ENCODE data around the gene CNGB1. TPM values are rescaled to one million over a fixed set of nuclear protein-coding genes. Genes with fewer than 3 reads are reported as not detected.

The CNGB1 gene
- total RNA-seq, 4 donors from 2014 or later: 0.14 to 1.9 (median 0.87) TPM

GRCh38 chr16:57915811-57916488 is 55.0 kb downstream of the CNGB1 start:
- intact Hi-C loops (cut with DNase I; ENCODE audit: low total_unique reads) (no loop called here), in situ Hi-C loops (cut with MboI; ENCODE audit: low pct_ligation_motif_present in 1 of 4, low pct_unique_long_range_greater_than_20kb in 1 of 4, low sequenced_read_pairs in 3 of 4) (loop anchor here in 1 of 4 donors (25.0 kb wide), 1 partner anchor 196 kb away; no protein-coding TSS in a partner anchor)
- no peak overlapping the region for H3K4me3 ChIP-seq
- H3K9me3 ChIP-seq: no peaks in the 10 kb centered on the region
- TF ChIP-seq EP300 (IDR thresholded peaks at IDR 0.05; ENCODE audit: low read depth) (no peak), POLR2AphosphoS5 (IDR thresholded peaks at IDR 0.05) (no peak), POLR2A (IDR thresholded peaks at IDR 0.05) (no peak)
- TF ChIP-seq, protein P1, sequence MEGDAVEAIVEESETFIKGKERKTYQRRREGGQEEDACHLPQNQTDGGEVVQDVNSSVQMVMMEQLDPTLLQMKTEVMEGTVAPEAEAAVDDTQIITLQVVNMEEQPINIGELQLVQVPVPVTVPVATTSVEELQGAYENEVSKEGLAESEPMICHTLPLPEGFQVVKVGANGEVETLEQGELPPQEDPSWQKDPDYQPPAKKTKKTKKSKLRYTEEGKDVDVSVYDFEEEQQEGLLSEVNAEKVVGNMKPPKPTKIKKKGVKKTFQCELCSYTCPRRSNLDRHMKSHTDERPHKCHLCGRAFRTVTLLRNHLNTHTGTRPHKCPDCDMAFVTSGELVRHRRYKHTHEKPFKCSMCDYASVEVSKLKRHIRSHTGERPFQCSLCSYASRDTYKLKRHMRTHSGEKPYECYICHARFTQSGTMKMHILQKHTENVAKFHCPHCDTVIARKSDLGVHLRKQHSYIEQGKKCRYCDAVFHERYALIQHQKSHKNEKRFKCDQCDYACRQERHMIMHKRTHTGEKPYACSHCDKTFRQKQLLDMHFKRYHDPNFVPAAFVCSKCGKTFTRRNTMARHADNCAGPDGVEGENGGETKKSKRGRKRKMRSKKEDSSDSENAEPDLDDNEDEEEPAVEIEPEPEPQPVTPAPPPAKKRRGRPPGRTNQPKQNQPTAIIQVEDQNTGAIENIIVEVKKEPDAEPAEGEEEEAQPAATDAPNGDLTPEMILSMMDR (IDR thresholded peaks at IDR 0.05): no peak
- H3K4me1 ChIP-seq: no peaks in the 10 kb centered on the region
- H3K27me3 ChIP-seq: no peaks in the 10 kb centered on the region
- H3K36me3 ChIP-seq: no peaks in the 10 kb centered on the region
- 62 to 64% methylated on average over 2 to 12 of the region's 12 CpGs for WGBS, 2 donors (ENCODE audit: low coverage in 1 of 2)
- no peak for DNase-seq
- H3K27ac ChIP-seq: no peak overlapping the region

- Histone ChIP-seq H3K9me3 (no peaks in the 10 kb centered on the region), H3K27ac (no peak overlapping the region), H3K4me1 (no peaks in the 10 kb centered on the region), H3K36me3 (no peaks in the 10 kb centered on the region), H3K4me3 (no peak overlapping the region), H3K27me3 (no peaks in the 10 kb centered on the region)
- no peak for DNase-seq
- intact Hi-C loops (cut with DNase I; ENCODE audit: low total_unique reads) (no loop called here), in situ Hi-C loops (cut with MboI; ENCODE audit: low pct_ligation_motif_present in 1 of 4, low pct_unique_long_range_greater_than_20kb in 1 of 4, low sequenced_read_pairs in 3 of 4) (loop anchor here in 1 of 4 donors (25.0 kb wide), 1 partner anchor 197 kb away; no protein-coding TSS in a partner anchor)
- WGBS, 2 donors (ENCODE audit: low coverage in 1 of 2): 57 to 65% methylated on average over 2 to 9 of the region's 9 CpGs
- TF ChIP-seq POLR2A (IDR thresholded peaks at IDR 0.05): no peak
Measured at GRCh38 chr16:57915267-57915666, 55.7 kb downstream of the CNGB1 start.

GRCh38 chr16:57914244-57915173 is 56.4 kb downstream of the CNGB1 start:
- no peak overlapping the region for H3K27ac ChIP-seq
- in situ Hi-C loops (cut with MboI; ENCODE audit: low pct_ligation_motif_present in 1 of 4, low pct_unique_long_range_greater_than_20kb in 1 of 4, low sequenced_read_pairs in 3 of 4): loop anchor here in 1 of 4 donors (25.0 kb wide), 1 partner anchor 198 kb away; no protein-coding TSS in a partner anchor
- 55 to 76% methylated on average over 2 to 9 of the region's 9 CpGs for WGBS, 2 donors (ENCODE audit: low coverage in 1 of 2)
- H3K36me3 ChIP-seq: no peaks in the 10 kb centered on the region
- intact Hi-C loops (cut with DNase I; ENCODE audit: low total_unique reads): no loop called here
- no peak for DNase-seq
- H3K4me3 ChIP-seq: no peak overlapping the region
- TF ChIP-seq, protein P1 (IDR thresholded peaks at IDR 0.05): no peak
- no peak for TF ChIP-seq EP300 (IDR thresholded peaks at IDR 0.05; ENCODE audit: low read depth)
- no peak for TF ChIP-seq POLR2AphosphoS5 (IDR thresholded peaks at IDR 0.05)
- no peak for TF ChIP-seq POLR2A (IDR thresholded peaks at IDR 0.05)
- H3K27me3 ChIP-seq: no peaks in the 10 kb centered on the region
- no peaks in the 10 kb centered on the region for H3K9me3 ChIP-seq
- no peaks in the 10 kb centered on the region for H3K4me1 ChIP-seq

GRCh38 chr16:57912529-57913260 is 58.2 kb downstream of the CNGB1 start:
- 78 to 83% methylated on average over 2 to 16 of the region's 16 CpGs for WGBS, 2 donors (ENCODE audit: low coverage in 1 of 2)
- Histone ChIP-seq H3K4me3 (no peak overlapping the region), H3K36me3 (no peaks in the 10 kb centered on the region), H3K4me1 (no peaks in the 10 kb centered on the region), H3K27me3 (no peaks in the 10 kb centered on the region), H3K9me3 (no peaks in the 10 kb centered on the region), H3K27ac (no peak overlapping the region)
- TF ChIP-seq EP300 (IDR thresholded peaks at IDR 0.05; ENCODE audit: low read depth): no peak
- no peak for TF ChIP-seq POLR2AphosphoS5 (IDR thresholded peaks at IDR 0.05)
- TF ChIP-seq, protein P1 (IDR thresholded peaks at IDR 0.05): no peak
- TF ChIP-seq POLR2A (IDR thresholded peaks at IDR 0.05): no peak
- intact Hi-C loops (cut with DNase I; ENCODE audit: low total_unique reads) (no loop called here), in situ Hi-C loops (cut with MboI; ENCODE audit: low pct_ligation_motif_present in 1 of 4, low pct_unique_long_range_greater_than_20kb in 1 of 4, low sequenced_read_pairs in 3 of 4) (loop anchor here in 1 of 4 donors (25.0 kb wide), 1 partner anchor 200 kb away; no protein-coding TSS in a partner anchor)
- DNase-seq: no peak
